ENCODE results near the gene ZNF770. TPM values are rescaled to one million over a fixed set of nuclear protein-coding genes. Genes with fewer than 3 reads are reported as not detected.

Gene ZNF770
- total RNA-seq, 1 donor from 2014 or later, result 41.8 TPM

Other genes starting within 250 kb of the ZNF770 start
- not detected for gene GJD2, start 233.3 kb downstream of the ZNF770 start, total RNA-seq
- 12,822 TPM for gene ACTC1, start 192.7 kb downstream of the ZNF770 start, total RNA-seq
- 8.3 TPM for gene AQR, start 18.5 kb downstream of the ZNF770 start, total RNA-seq
- gene NANOGP8, start 97.0 kb upstream of the ZNF770 start, total RNA-seq, result not detected

Measured in Right ventricle myocardium superior (tissue), 1 donor.